GM12875 (cell line): ENCODE data around the gene LFNG.
A peak's percentile ranks its signal among the peaks of the same experiment; 100 is the strongest.

Experiments
- H3K4me3 ChIP-seq: one replicate; pipeline ENCODE4 v1.5.1; 2011; ENCODE audit warnings: low read depth, low read length, control low read depth
- CTCF ChIP-seq: IDR thresholded peaks from 2 replicates; pipeline ENCODE4 v1.5.1; 2011; ENCODE audit warnings: low read depth, mild to moderate bottlenecking, control low read depth, inconsistent platforms, low read length, moderate library complexity, borderline replicate concordance; ENCODE audit not compliant: insufficient read depth

LFNG gene

GRCh38 chr7:2519119-2519930 is at the start of gene LFNG:
LFNG (plus strand) TSS chr7:2519774; CDS start chr7:2519862, 88 bp downstream.
- peak within 1 kb of the TSS; percentile 49 for H3K4me3 ChIP-seq
- no peak for TF ChIP-seq CTCF

- no peak for TF ChIP-seq CTCF
These were observed 49.2 kb upstream of the LFNG start for GRCh38 chr7:2470204-2471021.

GRCh38 chr7:2471022-2471329 is 48.6 kb upstream of the LFNG start:
- H3K4me3 ChIP-seq = no peak overlapping the region
- no peak for TF ChIP-seq CTCF

More at GRCh38 chr7:2470204-2471021, 49.2 kb upstream of the LFNG start:
- no peak overlapping the region for H3K4me3 ChIP-seq

- no peak for TF ChIP-seq CTCF
- no peak overlapping the region for H3K4me3 ChIP-seq
These were observed 48.2 kb upstream of the LFNG start for GRCh38 chr7:2471396-2471795.

GRCh38 chr7:2472739-2473138 is 46.8 kb upstream of the LFNG start:
- H3K4me3 ChIP-seq = no peak overlapping the region
- TF ChIP-seq CTCF = no peak

- no peak for TF ChIP-seq CTCF
- no peak overlapping the region for H3K4me3 ChIP-seq
These were observed 45.9 kb upstream of the LFNG start for GRCh38 chr7:2473496-2474180.

- no peak for TF ChIP-seq CTCF
- H3K4me3 ChIP-seq = no peak overlapping the region
These were observed 45.4 kb upstream of the LFNG start for GRCh38 chr7:2474224-2474623.
